ENCODE data around the gene CHD6.

CHD6 gene

DNA sequence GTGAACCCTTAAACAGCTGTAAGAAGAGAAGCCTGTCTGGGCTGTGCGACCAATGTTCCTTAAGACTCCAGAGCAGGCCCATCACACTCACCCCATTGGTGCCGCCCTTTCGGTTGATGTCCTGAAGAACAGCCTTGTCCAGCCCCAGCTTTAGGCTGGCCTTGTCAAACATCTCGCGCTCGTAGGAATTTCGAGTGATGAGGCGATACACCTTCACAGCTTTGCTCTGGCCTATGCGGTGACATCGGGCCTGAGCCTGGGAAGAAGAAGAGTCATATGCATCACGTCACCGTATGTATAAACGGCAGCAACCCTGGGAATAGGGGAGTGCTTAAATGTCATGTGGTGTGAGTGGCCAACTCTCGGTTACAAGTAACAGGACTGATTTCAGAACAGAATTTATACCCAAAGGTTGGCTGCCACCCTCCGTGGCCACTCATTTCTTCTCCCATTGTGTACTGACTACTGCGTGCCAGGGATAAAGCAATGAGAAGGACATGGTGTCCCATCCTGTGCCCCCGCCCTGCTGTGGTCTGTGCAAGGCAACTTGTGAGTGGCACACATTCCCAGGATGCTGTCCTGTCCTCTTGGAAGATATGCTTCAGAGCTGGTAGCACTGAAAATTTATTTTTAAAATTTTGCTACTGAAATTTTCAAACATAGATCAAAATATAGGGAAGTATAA, 160.9 kb downstream of the CHD6 start:
- no peak for DNase-seq

DNA sequence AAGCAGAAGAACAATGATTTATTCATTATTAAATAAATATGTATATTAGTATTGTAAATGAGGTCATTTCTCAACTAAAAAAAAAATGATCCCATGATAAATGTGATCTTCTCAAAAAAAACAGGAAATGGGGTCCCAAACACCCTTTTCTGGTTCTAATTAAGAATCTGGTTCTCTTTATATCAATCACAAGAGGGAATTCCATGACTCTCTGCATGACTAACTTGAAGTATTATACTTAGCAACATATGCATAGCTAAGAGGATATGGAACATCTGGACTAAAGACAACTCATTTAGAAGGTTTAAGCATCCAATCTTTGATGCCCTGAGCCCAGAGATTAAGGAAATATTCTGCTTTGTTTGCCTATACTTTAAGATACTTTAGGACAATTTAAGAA, 161.8 kb downstream of the CHD6 start:
- DNase-seq = no peak

DNA sequence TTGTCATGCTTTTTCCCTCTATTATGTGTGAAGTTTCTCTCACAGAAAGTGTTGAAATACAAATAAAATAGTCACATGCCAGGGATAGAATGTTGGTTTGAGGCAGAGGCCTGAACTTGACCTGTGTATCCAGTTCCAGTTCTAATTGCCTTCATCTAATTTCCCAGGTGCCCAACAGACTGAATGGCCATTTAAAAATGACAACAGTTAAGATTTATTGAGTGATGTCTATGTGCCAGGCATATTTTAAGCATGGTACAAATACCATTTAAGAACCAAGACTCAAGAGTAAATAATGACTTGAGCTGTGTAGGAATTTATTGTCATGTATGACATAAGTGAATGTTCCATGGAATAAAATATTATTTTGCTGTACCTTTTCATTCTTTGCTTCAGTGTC, 163.9 kb downstream of the CHD6 start:
- no peak for DNase-seq

DNA sequence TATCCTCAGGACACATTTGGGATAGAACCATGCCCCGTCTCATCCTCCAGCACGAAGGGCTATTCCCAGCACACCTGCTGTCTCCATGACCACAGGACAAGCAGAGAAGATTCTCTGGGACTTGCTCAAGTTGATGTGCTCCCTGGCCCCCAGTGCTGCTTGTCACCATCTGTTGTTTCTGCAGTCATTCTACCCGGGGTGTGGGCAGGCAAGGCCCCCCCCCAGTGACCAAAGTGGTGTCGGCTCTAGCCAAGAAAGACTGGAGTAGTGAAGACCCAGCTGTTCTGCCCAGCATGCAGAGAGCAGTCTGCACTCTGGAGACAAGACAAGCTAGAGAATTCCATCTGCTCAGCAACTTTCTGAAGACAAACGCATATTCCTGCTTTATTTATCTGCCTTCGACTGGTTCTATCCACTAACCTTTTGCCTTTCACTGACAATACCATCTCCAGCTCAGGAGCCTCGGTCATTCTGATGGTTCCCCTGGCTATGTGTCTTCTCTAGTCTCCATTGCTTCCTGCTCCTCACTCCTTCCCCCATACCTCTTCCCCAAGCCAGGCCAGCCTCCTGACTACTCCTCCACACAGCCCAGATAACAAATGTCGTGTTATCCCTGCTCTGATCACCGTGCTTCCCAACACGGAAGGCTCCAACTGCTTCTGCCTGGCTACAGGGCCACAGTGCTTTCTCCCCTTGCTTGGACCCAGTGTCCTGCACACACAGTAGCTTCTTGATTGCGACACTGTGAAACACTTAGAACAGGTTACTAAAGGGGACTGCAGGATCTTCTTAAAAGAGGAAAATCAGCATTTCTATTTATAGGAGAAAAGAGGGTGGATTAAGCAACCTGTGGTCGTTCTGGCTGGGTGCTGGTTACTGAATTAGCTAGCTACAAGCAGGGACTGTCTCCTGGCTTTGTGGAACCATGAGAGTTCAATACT, 164.9 kb downstream of the CHD6 start:
- DNase-seq = no peak

DNA sequence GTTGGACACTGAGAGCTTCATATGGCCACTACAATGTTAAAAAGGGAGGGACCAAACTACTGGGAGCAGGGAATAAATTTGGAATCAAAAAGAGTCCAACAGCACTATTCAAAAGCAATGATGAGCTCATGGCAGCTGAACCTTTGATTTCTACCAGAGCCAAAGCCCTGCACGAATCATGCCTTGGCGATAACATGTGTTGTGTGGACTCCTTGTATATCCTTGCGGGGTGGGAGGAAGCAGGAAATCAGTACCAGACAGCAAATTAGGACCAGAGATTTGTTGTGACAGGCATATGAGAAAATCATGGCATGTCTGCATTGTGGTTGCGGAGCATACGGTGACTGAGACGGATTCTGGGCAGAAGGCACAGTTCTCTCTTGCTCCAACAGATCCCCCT, 166.0 kb downstream of the CHD6 start:
- no peak for DNase-seq

DNA sequence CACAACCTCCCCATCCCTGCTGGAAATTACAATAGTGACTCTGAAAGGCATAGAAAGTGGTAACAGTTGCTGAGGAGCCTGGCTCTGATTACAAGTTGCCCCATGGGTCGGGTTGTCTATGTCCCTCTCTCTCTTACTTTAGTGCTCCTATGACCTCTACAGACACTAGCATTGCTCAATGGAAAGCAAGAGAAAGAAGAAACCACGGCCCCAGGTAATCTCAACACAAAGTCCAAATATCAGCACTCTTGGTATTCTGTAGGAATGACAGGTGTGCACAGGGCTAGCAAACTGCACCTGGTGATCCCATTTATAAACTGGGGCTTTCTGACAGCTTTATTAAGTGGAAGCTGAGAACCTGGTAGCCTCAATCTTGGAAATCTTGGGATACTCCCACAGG, 171.2 kb downstream of the CHD6 start:
- DNase-seq = no peak

DNA sequence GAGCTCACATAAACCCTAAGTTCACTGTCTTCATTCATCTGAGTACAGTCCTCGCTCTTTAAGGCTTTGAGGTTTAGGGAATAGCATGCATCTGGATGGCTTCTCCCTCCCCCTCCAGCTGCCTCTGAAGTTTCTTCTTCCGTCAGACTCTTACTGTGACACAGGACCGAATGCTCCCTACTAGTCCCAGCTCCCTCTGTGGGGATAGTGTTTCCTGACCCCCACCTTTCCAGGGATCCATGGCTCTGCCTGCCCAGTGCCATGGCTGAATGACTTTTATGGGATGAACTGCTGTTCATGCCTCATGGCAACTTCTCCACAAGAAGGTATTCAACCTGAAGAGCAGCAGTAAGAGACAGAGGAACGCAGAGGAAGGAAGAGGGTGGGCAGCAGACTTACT, 171.7 kb downstream of the CHD6 start:
- no peak for DNase-seq

DNA sequence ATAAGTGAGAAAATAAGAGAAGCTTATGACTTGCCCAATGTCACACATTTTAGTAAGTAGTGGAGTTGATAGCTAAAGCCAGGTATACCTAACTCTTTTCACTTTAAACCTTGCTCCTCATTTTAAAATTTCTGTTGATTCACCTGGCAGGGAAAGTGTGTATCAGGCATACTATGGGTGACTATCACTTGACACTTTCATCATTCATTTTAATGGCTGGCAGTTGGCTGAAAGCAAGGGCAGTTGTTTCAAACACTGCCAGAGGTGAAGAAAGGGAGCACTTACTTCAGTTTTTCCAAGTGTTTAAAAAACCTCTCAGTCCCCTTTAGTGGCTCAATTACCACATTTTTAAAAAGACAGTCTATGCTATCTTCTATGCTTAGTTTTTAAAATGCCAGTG, 173.4 kb downstream of the CHD6 start:
- no peak for DNase-seq

DNA sequence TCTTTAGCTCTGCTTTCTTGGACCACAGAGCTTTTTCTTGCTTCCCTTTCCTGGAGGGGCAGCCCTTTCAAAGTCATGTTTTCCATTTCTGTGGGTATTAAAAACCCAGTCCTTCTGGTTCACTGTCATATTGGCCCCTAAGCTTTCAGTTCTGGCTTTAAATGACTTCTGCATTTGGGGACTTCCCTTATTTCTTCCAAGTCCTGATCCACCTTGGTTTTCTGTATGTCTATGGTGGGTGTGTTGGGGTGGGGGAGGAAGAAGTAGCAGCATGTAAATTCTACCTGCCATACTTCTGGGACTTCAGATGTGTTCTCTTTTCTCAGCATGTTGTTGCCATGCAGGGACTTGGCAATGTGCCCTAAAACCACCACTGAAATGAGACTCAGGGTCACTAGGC, 174.5 kb downstream of the CHD6 start:
- no peak for DNase-seq

DNA sequence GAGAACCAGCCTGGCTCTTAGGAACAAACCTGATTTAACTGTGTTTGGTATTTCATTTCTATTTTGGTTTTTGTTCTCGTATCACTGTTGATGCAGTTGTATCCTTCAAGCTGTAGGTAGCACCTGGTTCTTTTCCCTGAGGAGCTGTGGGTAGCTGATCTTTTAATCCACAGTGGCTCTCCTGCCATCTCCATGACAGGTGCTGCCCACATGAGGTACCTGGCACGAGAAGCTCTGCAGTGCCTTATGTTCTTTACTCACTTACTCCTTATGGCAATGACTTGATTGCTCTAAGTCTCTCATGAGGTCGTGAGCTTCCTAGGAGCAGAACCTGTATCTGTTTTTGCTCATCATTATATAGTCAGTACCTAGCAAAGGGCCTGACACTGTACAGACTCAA, 177.3 kb downstream of the CHD6 start:
- no peak for DNase-seq

DNA sequence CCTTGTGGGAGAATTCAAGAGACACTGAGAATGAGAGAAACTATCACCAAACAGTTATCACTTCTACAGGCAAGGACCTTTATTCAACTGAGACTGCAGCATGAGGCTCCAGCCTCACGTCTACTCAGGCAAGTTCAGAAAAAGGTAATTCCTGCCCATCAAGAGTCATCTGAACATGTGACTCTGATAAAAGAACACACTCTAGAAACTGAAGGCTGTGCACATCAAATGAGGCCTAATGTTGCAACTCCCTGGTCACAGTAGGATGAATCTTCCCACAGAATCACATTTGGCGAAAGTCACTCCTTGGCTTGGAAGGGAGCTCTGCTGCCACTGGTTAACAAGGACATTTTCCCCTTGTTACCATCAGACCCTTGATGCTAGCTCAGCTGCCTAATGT, 180.3 kb downstream of the CHD6 start:
- no peak for DNase-seq

DNA sequence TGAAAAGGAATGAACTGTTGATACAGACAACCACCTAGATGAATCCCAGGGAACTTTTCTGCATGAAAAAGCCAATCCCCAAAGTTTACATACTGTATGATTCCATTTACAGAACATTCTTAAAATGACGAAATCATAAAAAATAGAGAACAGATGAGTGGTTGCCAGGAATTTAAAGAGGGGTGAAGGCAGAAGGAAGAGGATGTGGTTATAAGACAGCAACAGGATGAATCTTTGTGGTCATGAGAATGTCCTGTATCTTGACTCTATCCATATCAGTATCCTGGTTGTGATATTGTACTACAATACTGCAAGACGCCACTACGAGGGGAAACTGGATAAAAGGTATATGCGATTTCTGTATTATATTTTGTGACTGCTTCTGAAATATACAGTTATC, 181.5 kb downstream of the CHD6 start:
- DNase-seq = no peak

DNA sequence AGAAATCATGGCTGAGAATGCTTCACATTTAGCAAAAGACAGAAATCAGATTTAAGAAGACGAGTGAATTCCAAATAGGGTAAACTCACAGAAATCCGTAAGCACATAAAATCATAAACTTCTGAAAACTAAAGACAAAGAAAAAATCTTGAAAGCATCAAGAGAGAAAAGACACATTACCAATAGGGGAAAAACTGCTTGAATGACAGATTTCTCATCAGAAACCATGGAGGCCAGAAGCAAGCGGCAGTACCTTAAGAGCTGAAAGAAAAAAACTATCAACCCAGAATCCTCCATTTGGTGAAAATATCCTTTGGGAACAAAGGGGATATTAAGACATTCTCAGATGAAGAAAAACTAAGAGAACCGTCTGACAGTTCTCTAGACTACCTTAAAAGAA, 185.0 kb downstream of the CHD6 start:
- no peak for DNase-seq

DNA sequence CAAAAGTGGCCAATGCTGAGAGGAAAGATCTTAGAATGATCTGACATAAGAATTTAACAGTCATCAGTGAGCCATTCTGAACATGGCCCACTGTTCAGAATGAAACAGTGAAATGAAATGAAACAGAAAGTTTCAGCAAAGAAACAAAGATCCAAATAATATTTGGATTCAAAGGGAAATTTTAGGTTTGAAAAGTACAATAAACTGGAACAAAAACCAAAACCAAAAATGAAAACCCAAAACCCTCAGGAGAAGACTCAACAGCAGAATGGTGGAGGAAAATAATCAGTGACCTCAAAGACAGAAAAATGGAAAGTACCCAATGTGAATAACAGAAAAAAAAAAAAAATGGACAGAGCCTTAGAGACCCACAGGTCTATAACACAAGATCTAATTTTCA, 185.4 kb downstream of the CHD6 start:
- no peak for DNase-seq

DNA sequence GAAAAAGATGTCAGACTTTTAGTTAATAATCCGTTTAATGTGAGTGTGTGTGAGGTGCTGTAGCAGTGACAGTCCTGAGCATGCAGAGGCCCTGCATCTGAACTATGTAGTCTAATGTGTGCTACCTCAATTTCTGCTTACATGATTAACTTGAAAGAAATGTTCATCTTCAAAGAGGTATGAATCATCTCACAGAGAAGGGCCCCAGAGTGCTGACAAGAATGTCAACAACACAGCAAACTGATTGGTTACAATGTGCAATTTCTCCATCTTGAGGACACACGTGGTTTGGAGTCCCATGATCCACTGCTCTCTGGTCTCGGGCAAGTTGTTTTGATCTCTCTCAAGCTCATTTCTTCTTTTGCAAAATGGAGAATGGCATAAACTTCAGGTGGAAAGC, 189.9 kb downstream of the CHD6 start:
- DNase-seq = no peak

DNA sequence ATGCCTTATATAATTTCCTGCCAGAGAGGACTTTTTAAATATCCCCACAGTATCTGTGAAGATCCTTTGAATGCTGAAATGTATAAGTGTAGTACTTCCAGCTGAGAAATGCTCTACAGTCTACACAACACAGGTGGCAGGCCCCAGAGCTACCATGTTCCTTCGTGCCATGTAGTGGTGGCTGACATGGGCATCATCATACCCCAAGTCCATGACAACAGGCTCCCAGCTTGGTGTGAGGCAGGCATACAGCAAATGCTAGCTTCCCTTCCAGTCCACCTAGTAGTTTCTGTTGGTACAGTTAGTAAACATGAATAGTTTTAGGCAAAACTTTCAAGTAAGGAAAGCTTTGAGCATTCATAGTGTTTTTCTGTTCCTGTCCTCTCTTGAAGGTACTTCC, 190.3 kb downstream of the CHD6 start:
- DNase-seq = no peak

DNA sequence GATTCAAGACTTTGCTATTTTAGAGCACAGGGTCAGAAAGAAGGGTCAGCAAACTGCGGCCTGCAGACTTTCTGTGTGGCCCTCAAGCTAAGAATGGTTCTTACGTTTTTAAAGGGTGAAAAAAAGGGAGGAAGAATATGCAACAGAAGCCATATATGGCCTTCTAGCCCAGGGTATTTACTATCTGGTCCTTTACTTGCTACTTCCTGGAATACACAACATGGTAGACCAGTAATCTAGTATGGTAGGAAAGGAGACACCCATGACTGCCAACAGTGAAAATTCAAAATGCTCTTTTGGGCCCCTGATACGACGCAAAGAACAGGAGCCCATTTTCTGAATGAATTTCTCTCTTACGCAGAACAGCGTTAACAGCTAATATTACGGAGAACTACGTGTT, 191.2 kb downstream of the CHD6 start:
- DNase-seq = no peak

DNA sequence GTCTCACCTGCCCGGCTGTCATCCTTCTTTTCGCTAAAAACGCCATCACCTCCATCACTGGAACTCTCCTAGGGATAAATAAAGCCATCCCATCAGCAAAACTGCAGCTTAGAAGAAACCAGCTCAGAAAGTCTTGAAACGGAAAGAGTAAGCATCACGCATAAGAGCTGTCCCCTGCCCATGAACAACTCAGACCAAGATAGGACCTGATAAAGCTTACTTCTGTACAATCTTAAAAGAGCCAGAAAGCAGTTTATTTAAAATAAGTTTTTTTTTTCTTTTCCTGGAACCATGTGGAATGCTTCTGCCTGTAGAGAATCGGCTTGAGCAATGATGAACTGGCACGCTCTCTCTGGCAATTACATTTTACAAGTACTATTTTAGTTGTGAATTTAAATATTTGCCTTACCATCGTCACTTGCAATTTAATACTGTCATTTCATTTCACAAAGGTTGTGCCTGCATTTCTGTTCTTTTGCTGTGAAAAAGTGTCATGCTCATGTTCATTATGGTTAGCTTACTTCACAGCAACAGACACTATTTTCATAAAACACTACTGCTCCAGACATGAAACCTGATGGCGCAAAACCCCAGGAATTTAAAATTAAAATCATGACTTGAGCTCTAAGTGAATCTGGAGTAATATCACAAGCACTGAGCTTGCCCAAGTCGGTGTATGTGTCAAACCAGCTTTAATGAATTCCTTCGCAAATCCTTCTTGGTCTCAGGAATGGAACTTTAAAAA, 191.9 kb downstream of the CHD6 start:
- no peak for DNase-seq

DNA sequence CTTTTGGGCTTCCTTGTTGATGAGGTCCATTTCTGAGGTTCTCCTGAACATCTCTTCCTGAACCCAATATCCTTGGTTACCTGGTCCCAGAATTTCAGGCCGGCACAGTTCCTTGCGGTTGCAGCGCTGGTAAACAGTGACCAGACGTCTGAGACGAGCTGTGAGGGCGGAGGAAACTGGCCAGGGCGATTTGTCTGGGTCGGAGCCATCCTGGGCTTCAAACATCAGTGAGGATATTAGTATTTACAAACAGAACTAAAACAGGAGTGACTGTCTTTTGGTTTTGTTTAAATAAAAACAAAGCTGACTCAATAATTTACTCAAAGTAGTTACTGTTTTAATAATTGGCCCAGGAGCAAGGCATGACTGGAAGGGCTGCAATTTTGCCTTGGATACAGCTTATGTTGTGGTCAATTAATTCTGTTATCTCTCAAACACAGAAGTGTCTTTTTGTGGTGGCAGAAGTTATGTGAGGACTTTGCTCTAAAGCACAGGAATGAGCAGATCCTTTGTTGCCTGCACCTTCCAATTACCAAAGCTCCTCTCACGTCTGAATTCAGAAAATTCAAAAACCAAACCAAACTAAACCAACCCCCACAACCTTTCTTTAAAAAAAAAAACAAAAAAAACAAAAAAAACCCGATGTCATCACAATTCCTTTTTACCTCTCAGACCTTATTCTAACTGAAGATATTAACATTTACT, 192.8 kb downstream of the CHD6 start:
- no peak for DNase-seq

DNA sequence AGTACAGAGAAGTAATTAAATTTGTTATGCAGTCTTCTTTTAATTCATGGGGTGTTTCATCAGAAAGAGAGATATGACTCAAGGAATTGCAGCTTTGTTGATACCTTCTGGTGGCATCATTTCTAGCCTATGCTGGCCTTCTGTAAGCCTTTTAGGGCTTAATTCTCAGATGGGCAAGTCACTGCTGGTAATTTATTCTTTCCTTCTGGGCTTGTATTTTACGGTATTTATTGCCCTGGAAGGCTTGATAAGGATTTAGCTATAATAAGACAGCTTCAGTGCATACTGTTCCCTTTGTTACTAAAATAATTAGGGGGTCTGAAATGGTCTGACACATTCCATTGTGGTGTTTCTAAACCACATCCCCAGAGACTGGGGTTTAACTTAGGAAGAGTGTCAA, 193.6 kb downstream of the CHD6 start:
- no peak for DNase-seq

DNA sequence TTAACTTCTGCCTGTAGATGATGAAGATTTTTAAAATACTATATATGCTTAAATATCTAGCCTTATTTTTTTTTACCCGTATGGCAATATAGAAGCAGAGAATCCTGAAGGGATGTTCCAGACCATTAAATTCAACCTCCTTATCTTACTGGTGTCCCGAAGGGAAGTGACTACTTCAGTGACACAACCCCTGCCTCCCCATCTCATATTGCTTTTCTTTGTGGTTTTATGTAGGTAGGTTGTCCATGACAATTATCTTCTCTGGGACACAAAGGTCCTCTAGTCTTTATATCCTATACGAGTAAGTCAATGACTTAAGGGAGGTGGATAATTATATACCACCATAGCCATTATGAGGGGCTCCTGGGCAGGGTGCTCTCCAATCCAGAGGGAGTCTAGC, 194.2 kb downstream of the CHD6 start:
- no peak for DNase-seq

DNA sequence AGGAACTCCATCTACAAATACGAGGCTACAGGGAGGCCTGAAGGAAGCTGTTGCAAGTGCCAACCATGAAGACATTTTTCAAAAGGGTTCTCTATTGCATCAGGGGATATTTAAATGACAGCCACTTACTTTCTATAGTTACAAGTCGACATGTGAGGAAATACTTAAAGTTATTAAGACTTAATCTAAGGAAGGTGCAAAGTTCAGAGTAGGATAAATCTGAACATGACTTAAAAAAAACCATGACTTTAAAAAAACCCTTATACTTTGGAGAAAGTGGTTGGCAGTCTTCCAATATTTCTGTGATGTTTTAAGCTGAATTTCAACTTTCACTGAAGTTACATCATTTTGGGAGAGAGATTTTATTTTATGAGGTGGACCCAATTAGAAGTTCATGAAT, 195.2 kb downstream of the CHD6 start:
- DNase-seq = no peak

DNA sequence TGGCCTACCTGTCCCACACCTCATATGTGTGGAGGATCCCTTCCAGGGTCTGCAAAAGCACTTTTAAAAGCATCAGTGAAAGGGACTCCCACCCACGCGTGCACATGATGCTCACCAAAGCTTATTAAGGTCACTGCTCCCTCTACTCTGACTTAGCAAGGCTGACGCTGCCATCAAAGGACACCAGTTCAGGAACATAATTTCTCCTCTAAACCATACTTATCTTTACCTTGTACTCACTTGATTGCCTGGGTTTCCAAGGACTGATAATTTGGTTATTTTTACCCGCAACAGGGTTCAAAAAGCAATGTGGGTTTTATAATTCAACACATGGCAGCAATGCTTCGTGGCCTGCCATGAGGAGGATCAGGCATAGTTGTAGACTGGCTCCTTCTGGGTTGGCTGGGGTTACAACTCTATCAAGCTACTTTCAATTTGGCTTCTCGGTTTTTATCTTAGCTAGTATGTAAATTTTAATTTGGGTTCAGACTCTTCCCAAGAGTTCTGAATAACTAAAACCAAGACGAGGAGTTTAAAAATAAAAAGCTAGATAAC, 199.4 kb downstream of the CHD6 start:
- no peak for DNase-seq

Data from activated CD4-positive, alpha-beta T cell treated with anti-CD3 and anti-CD28 coated beads, Interleukin-2, amount 50 U/mL, for 48 hours (primary cell).